ENCODE measurements around the gene EVX2. TPM values are rescaled to one million over a fixed set of nuclear protein-coding genes. Genes with fewer than 3 reads are reported as not detected.

Gene EVX2
- total RNA-seq, 1 donor from 2014 or later: not detected

DNA sequence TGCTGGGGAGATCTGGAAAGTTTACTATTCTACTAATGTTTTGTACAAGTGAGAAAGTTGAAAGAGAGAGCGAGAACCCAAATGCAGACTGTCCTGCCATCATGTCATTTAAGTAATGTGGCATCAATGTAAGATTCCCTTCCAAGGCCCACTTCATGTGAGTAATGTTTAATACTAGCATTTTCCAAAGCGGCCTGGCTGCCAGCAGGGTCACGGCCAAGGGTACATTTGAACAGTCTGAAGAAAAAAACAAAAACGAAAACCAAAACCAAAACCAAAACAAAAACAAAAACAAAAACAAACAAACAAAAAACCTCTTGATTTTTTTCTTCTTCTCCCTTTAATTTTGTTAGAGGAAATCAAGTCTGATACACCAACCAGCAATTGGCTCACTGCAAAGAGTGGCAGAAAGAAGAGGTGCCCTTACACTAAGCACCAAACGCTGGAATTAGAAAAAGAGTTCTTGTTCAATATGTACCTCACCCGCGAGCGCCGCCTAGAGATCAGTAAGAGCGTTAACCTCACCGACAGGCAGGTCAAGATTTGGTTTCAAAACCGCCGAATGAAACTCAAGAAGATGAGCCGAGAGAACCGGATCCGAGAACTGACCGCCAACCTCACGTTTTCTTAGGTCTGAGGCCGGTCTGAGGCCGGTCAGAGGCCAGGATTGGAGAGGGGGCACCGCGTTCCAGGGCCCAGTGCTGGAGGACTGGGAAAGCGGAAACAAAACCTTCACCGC lies 35.0 kb upstream of the EVX2 start:
- H3K27ac ChIP-seq (replicated peaks): no peak overlapping the region
- peaks cover 100% of the 10 kb centered on the region for H3K27me3 ChIP-seq (ENCODE audit: low read depth)
- no peak overlapping the region for H3K4me3 ChIP-seq

GRCh38 chr2:176117823-176118371 lies 34.1 kb upstream of the EVX2 start:
- intact Hi-C loops (cut with micrococcal nuclease): no loop called here
- H3K4me1 ChIP-seq: peaks cover 9% of the 10 kb centered on the region
- no peak for DNase-seq
- H3K36me3 ChIP-seq: no peaks in the 10 kb centered on the region
- peaks cover 100% of the 10 kb centered on the region for H3K27me3 ChIP-seq (ENCODE audit: low read depth)
- H3K27ac ChIP-seq (replicated peaks): no peak overlapping the region
- no peak overlapping the region for H3K4me3 ChIP-seq
- H3K9me3 ChIP-seq (replicated peaks): no peaks in the 10 kb centered on the region
- TF ChIP-seq, protein P1, sequence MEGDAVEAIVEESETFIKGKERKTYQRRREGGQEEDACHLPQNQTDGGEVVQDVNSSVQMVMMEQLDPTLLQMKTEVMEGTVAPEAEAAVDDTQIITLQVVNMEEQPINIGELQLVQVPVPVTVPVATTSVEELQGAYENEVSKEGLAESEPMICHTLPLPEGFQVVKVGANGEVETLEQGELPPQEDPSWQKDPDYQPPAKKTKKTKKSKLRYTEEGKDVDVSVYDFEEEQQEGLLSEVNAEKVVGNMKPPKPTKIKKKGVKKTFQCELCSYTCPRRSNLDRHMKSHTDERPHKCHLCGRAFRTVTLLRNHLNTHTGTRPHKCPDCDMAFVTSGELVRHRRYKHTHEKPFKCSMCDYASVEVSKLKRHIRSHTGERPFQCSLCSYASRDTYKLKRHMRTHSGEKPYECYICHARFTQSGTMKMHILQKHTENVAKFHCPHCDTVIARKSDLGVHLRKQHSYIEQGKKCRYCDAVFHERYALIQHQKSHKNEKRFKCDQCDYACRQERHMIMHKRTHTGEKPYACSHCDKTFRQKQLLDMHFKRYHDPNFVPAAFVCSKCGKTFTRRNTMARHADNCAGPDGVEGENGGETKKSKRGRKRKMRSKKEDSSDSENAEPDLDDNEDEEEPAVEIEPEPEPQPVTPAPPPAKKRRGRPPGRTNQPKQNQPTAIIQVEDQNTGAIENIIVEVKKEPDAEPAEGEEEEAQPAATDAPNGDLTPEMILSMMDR (IDR thresholded peaks at IDR 0.05; ENCODE audit: borderline replicate concordance): no peak

More for the DNA sequence above, 35.0 kb upstream of the EVX2 start:
- Histone ChIP-seq H3K4me1 (peaks cover 18% of the 10 kb centered on the region), H3K9me3 (replicated peaks) (no peaks in the 10 kb centered on the region), H3K36me3 (no peaks in the 10 kb centered on the region)
- TF ChIP-seq, protein P1 (IDR thresholded peaks at IDR 0.05; ENCODE audit: borderline replicate concordance): peak; percentile 16
- intact Hi-C loops (cut with micrococcal nuclease): no loop called here
- no peak for DNase-seq

GRCh38 chr2:176117162-176117822 lies 33.5 kb upstream of the EVX2 start:
- H3K9me3 ChIP-seq (replicated peaks): no peaks in the 10 kb centered on the region
- H3K4me1 ChIP-seq: peaks cover 3% of the 10 kb centered on the region
- H3K36me3 ChIP-seq: no peaks in the 10 kb centered on the region
- H3K27me3 ChIP-seq (ENCODE audit: low read depth): peaks cover 100% of the 10 kb centered on the region
- no peak overlapping the region for H3K4me3 ChIP-seq
- intact Hi-C loops (cut with micrococcal nuclease): no loop called here
- TF ChIP-seq, protein P1 (IDR thresholded peaks at IDR 0.05; ENCODE audit: borderline replicate concordance): no peak
- DNase-seq: no peak
- H3K27ac ChIP-seq (replicated peaks): no peak overlapping the region

GRCh38 chr2:176115883-176116813 lies 32.4 kb upstream of the EVX2 start, which contains the start of gene HOXD10:
Gene HOXD10 (plus strand): TSS chr2:176116778. CDS start chr2:176116834, 56 bp downstream.
- Histone ChIP-seq H3K36me3 (no peaks in the 10 kb centered on the region), H3K27ac (replicated peaks) (no peak within 1 kb of the TSS), H3K4me1 (no peaks in the 10 kb centered on the region), H3K27me3 (ENCODE audit: low read depth) (peaks cover 100% of the 10 kb centered on the region), H3K4me3 (peak within 1 kb of the TSS; percentile 5), H3K9me3 (replicated peaks) (no peaks in the 10 kb centered on the region)
- intact Hi-C loops (cut with micrococcal nuclease): no loop called here
- no peak for DNase-seq
- TF ChIP-seq, protein P1 (IDR thresholded peaks at IDR 0.05; ENCODE audit: borderline replicate concordance): no peak

Measured in left ventricle myocardium inferior (tissue), 1 donor.